Endothelial cell of umbilical vein (primary cell): ENCODE measurements around the gene MBTD1. TPM values are rescaled to one million over a fixed set of nuclear protein-coding genes. Genes with fewer than 3 reads are reported as not detected.

ENCODE experiments used
- BruUV-seq: library from RNA; stranded (reverse); fragments of 400-500 nt; replicated peaks from 2 replicates; lab custom pipeline; 2021; lab: Mats Ljungman, UMichigan
- CTCF ChIA-PET: fragments of 300-600, 350-600 bp; sonication (Branson Sonifier 250); formaldehyde crosslinking; loops from one replicate; lab custom pipeline; 2021; ENCODE audit warnings: antibody characterized with exemption, inconsistent platforms; lab: Charles Lee
- POLR2A ChIA-PET: fragments of 300-600, 350-600 bp; sonication (Branson Sonifier 250); formaldehyde crosslinking; loops from one replicate; lab custom pipeline; 2021; ENCODE audit warnings: antibody characterized with exemption, inconsistent platforms; lab: Charles Lee
- DNase-seq: peaks from one replicate; pipeline ENCODE4 v3.0.0-alpha.2; 2011; ENCODE audit warnings: low read depth, low spot score
- FAIRE-seq: peaks from 2 replicates; lab custom pipeline; 2011; peaks lifted over from hg19 to GRCh38; lab: Jason Lieb, UNC
- H2AFZ ChIP-seq: 2 replicates; pipeline ENCODE4 v1.6.0; 2012; ENCODE audit warnings: low read depth, low read length, control low read depth, inconsistent platforms
- H3K27ac ChIP-seq: 2 replicates; pipeline ENCODE4 v1.5.1; 2011; ENCODE audit warnings: low read depth, mild to moderate bottlenecking, control low read depth, low read length, moderate library complexity; ENCODE audit not compliant: insufficient read depth
- H3K27me3 ChIP-seq, 2 experiments: 2 replicates each; pipeline versions ENCODE4 v1.6.0 to v1.6.1; 2011; ENCODE audit warnings: low read length in 2 of 2, mixed read lengths in 1 of 2; ENCODE audit not compliant: control insufficient read depth in 2 of 2, insufficient read depth in 2 of 2
- H3K36me3 ChIP-seq, 2 experiments: 2 replicates in 1 of 2; 3 replicates in 1 of 2; pipeline ENCODE4 v1.5.1; 2011; ENCODE audit warnings: low read length in 2 of 2, mild to moderate bottlenecking in 1 of 2, moderate library complexity in 1 of 2; ENCODE audit not compliant: control insufficient read depth in 2 of 2, insufficient read depth in 2 of 2; ENCODE audit errors: extremely low read depth in 1 of 2
- H3K4me1 ChIP-seq: 3 replicates; pipeline ENCODE4 v1.5.1; 2011; ENCODE audit warnings: mild to moderate bottlenecking, low read length; ENCODE audit not compliant: control insufficient read depth, insufficient read depth; ENCODE audit errors: extremely low read depth
- H3K4me2 ChIP-seq: 2 replicates; pipeline ENCODE4 v1.6.1; 2011; ENCODE audit warnings: low read length, control low read depth, mixed read lengths; ENCODE audit not compliant: insufficient read depth
- H3K4me3 ChIP-seq, 3 experiments: fragments of 200-600 bp in 1 of 3; sonication (generic), shearing (Covaris generic) in 1 of 3; replicated peaks in 1 of 3; 2 replicates each; pipeline ENCODE4 v1.5.1; 2011 to 2016; ENCODE audit warnings: control low read depth in 3 of 3, low read length in 3 of 3, mild to moderate bottlenecking in 2 of 3, inconsistent platforms in 1 of 3, low read depth in 1 of 3, moderate library complexity in 1 of 3; ENCODE audit not compliant: insufficient read depth in 1 of 3
- H3K79me2 ChIP-seq: 2 replicates; pipeline ENCODE4 v1.6.0; 2012; ENCODE audit warnings: low read length, inconsistent platforms; ENCODE audit not compliant: control insufficient read depth, insufficient read depth
- H3K9ac ChIP-seq: replicated peaks from 2 replicates; pipeline ENCODE3; 2011; ENCODE audit warnings: low read length, control low read depth; ENCODE audit not compliant: insufficient read depth; ENCODE audit errors: extremely low read depth
- H3K9me1 ChIP-seq: replicated peaks from 3 replicates; pipeline ENCODE4 v1.6.0; 2011; ENCODE audit warnings: mild to moderate bottlenecking, low read length; ENCODE audit not compliant: control insufficient read depth, insufficient read depth; ENCODE audit errors: extremely low read depth
- H3K9me3 ChIP-seq: replicated peaks from 2 replicates; pipeline ENCODE4 v1.5.1; 2012; ENCODE audit warnings: low read length, inconsistent platforms; ENCODE audit not compliant: control insufficient read depth, insufficient read depth
- H4K20me1 ChIP-seq: replicated peaks from 2 replicates; pipeline ENCODE3; 2011; ENCODE audit warnings: mild to moderate bottlenecking, low read length; ENCODE audit not compliant: control insufficient read depth, insufficient read depth; ENCODE audit errors: extremely low read depth
- CTCF ChIP-seq, 2 donors: IDR thresholded peaks; 1 replicate in 1 of 2; 2 replicates in 1 of 2; pipeline ENCODE4 v1.5.1; 2011; ENCODE audit warnings: low read length in 2 of 2, mild to moderate bottlenecking in 2 of 2, moderate library complexity in 2 of 2, control low read depth in 1 of 2, inconsistent platforms in 1 of 2, low read depth in 1 of 2; ENCODE audit not compliant: insufficient read depth in 1 of 2; ENCODE audit errors: extremely low read depth in 1 of 2
- EZH2 ChIP-seq: IDR thresholded peaks from 2 replicates; pipeline ENCODE4 v1.6.1; 2012; ENCODE audit warnings: borderline replicate concordance, low read depth, mild to moderate bottlenecking, moderate library complexity, low read length, inconsistent platforms; ENCODE audit not compliant: severe bottlenecking
- GATA2 ChIP-seq: IDR thresholded peaks from 2 replicates; pipeline ENCODE4 v1.7.0; 2011; ENCODE audit warnings: low read depth, mild to moderate bottlenecking, moderate library complexity, mixed read lengths, low read length; ENCODE audit not compliant: insufficient read length, insufficient read depth
- JUN ChIP-seq: IDR thresholded peaks from 2 replicates; pipeline ENCODE4 v1.6.1; 2011; ENCODE audit warnings: borderline replicate concordance, low read depth; ENCODE audit not compliant: insufficient read length, insufficient read depth
- MAX ChIP-seq: IDR thresholded peaks from 2 replicates; pipeline ENCODE4 v1.6.1; 2011; ENCODE audit not compliant: insufficient read depth, insufficient read length
- MYC ChIP-seq: IDR thresholded peaks from one replicate; pipeline ENCODE4 v1.6.1; 2011; ENCODE audit warnings: mild to moderate bottlenecking, low read depth, low read length
- POLR2A ChIP-seq: IDR thresholded peaks from 2 replicates; pipeline ENCODE4 v1.6.1; 2012; ENCODE audit warnings: low read depth, mild to moderate bottlenecking, control low read depth, low read length
- POLR2AphosphoS5 ChIP-seq: IDR thresholded peaks from 2 replicates; pipeline ENCODE4 v1.6.1; 2012; ENCODE audit warnings: low read depth, mild to moderate bottlenecking, control low read depth, low read length, moderate library complexity; ENCODE audit not compliant: insufficient read depth
- dilution Hi-C: fragments of 300-500 bp; cut with MboI; formaldehyde crosslinking; loops from one replicate; pipeline ENCODE4 v1.15.0; 2019; ENCODE audit warnings: low sequenced_read_pairs; ENCODE audit not compliant: extremely low pct_ligation_motif_present
- intact Hi-C: fragments of 100-400 bp; cut with micrococcal nuclease; formaldehyde crosslinking; loops from one replicate; pipeline ENCODE4 v1.10.0; 2022
- polyA plus RNA-seq, 4 experiments: library from polyadenylated mRNA; depleted of rRNA in 3 of 4; stranded (reverse) in 3 of 4; unstranded in 1 of 4; fragments of >200 nt; gene quantifications; 2 replicates each; pipeline versions ENCODE4 v1.2.1 to v1.2.3, GENCODE V29; 2011 to 2012; ENCODE audit warnings: missing spikeins in 1 of 4
- total RNA-seq: library from RNA; stranded (reverse); gene quantifications from 2 replicates; pipeline ENCODE4 v1.2.3, GENCODE V29; 2021

MBTD1 gene
- total and polyA plus RNA-seq, 2 donors (not counting 3 experiments of a cell fraction or from before 2014, with no cell fraction given): 4.8 to 14.0 TPM

GRCh38 chr17:51184124-51184523 is 75.7 kb downstream of the MBTD1 start:
- Histone ChIP-seq H3K27ac (no peak overlapping the region), H3K9ac (no peak overlapping the region), H3K4me2 (peak overlapping the region; percentile 59), H3K4me3 (no peak overlapping the region), H3K4me1 (peaks cover 17% of the 10 kb centered on the region), H3K27me3 (no peaks in the 10 kb centered on the region), H3K9me3 (no peaks in the 10 kb centered on the region), H3K79me2 (no peaks in the 10 kb centered on the region), H3K36me3 (peaks cover 0 to 3% of the 10 kb centered on the region in 2 experiments), H3K9me1 (no peaks in the 10 kb centered on the region), H4K20me1 (no peaks in the 10 kb centered on the region), H2AFZ (no peak overlapping the region)
- CTCF ChIA-PET: interaction anchor here (0.6 to 1.7 kb wide), 5 partner anchors 11 to 305 kb away, joined by 3 to 8 read pairs (median 3); partner anchors contain the start of gene NME2
- POLR2A ChIA-PET: no interaction called here
- no TSS peak for BruUV-seq
- intact Hi-C loops (no loop called here), dilution Hi-C loops (no loop called here)
- DNase-seq (peak; percentile 81), FAIRE-seq (peak; percentile 72)
- peak; percentile 22 for TF ChIP-seq POLR2A
- no peak for TF ChIP-seq CTCF (IDR thresholded peaks at IDR 0.05; ENCODE audit: extremely low read depth in 1 of 2, insufficient read depth in 1 of 2, low read depth in 1 of 2, low read length in 2 of 2)

- no peaks in the 10 kb centered on the region for H3K79me2 ChIP-seq
- no peak overlapping the region for H3K9ac ChIP-seq
- no peak overlapping the region for H3K4me3 ChIP-seq
- POLR2A ChIA-PET: interaction anchor here (0.5 kb wide), 1 partner anchor 67 kb away, joined by 3 read pairs; no protein-coding TSS in a partner anchor
- H3K9me3 ChIP-seq: no peaks in the 10 kb centered on the region
- CTCF ChIA-PET: no interaction called here
- no peak overlapping the region for H3K4me2 ChIP-seq
- no peak overlapping the region for H2AFZ ChIP-seq
- dilution Hi-C loops (no loop called here), intact Hi-C loops (no loop called here)
- BruUV-seq: no TSS peak
- H3K4me1 ChIP-seq: peaks cover 17% of the 10 kb centered on the region
- H3K9me1 ChIP-seq: no peaks in the 10 kb centered on the region
- TF ChIP-seq MYC (no peak), GATA2 (no peak), MAX (no peak), JUN (no peak), EZH2 (no peak), POLR2A (no peak), CTCF (IDR thresholded peaks at IDR 0.05; ENCODE audit: extremely low read depth in 1 of 2, insufficient read depth in 1 of 2, low read depth in 1 of 2, low read length in 2 of 2) (no peak), POLR2AphosphoS5 (no peak)
- DNase-seq (no peak), FAIRE-seq (no peak)
- H4K20me1 ChIP-seq: no peaks in the 10 kb centered on the region
- H3K27ac ChIP-seq: no peak overlapping the region
- no peaks in the 10 kb centered on the region for H3K27me3 ChIP-seq
- peaks cover 0 to 3% of the 10 kb centered on the region in 2 experiments for H3K36me3 ChIP-seq
These were observed 79.4 kb downstream of the MBTD1 start for GRCh38 chr17:51180486-51180885.
